ENCODE measurements around the gene IFIT5. TPM values are rescaled to one million over a fixed set of nuclear protein-coding genes. Genes with fewer than 3 reads are reported as not detected.
"Not testable (repeated sequence)": the region's sequence is repeated elsewhere in the genome, so short reads cannot be mapped to it uniquely, and the experiment has no call there.

IFIT5 gene
- total and polyA plus RNA-seq, 4 donors, result 13.3 to 19.0 (median 16.4) TPM

DNA sequence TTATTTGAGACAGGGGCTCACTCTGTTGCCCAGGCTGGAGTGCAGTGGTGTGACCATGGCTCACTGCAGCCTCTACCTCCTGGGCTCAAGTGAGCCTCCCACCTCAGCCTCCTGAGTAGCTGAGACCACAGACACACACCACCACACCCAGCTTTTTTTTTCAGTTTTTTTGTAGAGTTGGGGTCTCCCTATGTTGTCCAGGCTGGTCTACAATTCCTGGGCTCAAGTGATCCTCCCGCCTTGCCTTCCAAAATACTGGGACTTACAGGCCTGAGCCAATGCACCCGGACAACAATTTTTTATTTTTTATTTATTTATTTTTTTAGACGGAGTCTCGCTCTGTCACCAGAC lies 23.2 kb upstream of the IFIT5 start:
- H3K4me1 ChIP-seq (ENCODE audit: control insufficient read depth in 1 of 2, insufficient read depth in 2 of 2, low read length in 2 of 2); intact Hi-C loops (cut with DNase I); H3K27ac ChIP-seq (ENCODE audit: low read depth in 1 of 2, low read length in 2 of 2); H3K27me3 ChIP-seq (ENCODE audit: control insufficient read depth in 1 of 2, insufficient read depth in 2 of 2, low read length in 1 of 2); H3K9me3 ChIP-seq (ENCODE audit: control insufficient read depth, low read length); DNase-seq; H3K36me3 ChIP-seq (ENCODE audit: control insufficient read depth in 1 of 2, insufficient read depth in 2 of 2, low read length in 1 of 2); H3K4me3 ChIP-seq (ENCODE audit: low read length in 2 of 2); ATAC-seq (ENCODE audit: low FRiP score): not testable (repeated sequence)
- 91 to 94% methylated on average over 4 of the region's 4 CpGs for WGBS, 2 donors

GRCh38 chr10:89391907-89392756 lies 22.2 kb upstream of the IFIT5 start, which contains the start of gene IFIT1:
Gene IFIT1, plus strand, starts transcription at chr10:89392623. Its CDS starts 90 bp downstream, at chr10:89392713.
- WGBS, 2 donors, result 0% methylated on average over 8 of the region's 8 CpGs
- peak within 1 kb of the TSS; percentile 90 to 98 for H3K4me3 ChIP-seq (ENCODE audit: low read length in 2 of 2)
- intact Hi-C loops (cut with DNase I), result no loop called here
- H3K27me3 ChIP-seq (ENCODE audit: control insufficient read depth in 1 of 2, insufficient read depth in 2 of 2, low read length in 1 of 2), result no peaks in the 10 kb centered on the region
- H3K9me3 ChIP-seq (ENCODE audit: control insufficient read depth, low read length), result no peaks in the 10 kb centered on the region
- ATAC-seq (ENCODE audit: low FRiP score) (peak; percentile 94), DNase-seq (no peak)
- no peaks in the 10 kb centered on the region for H3K36me3 ChIP-seq (ENCODE audit: control insufficient read depth in 1 of 2, insufficient read depth in 2 of 2, low read length in 1 of 2)
- peaks cover 1 to 3% of the 10 kb centered on the region in 2 donors for H3K4me1 ChIP-seq (ENCODE audit: control insufficient read depth in 1 of 2, insufficient read depth in 2 of 2, low read length in 2 of 2)
- H3K27ac ChIP-seq (ENCODE audit: low read depth in 1 of 2, low read length in 2 of 2), result peak within 1 kb of the TSS; percentile 67 to 71

DNA sequence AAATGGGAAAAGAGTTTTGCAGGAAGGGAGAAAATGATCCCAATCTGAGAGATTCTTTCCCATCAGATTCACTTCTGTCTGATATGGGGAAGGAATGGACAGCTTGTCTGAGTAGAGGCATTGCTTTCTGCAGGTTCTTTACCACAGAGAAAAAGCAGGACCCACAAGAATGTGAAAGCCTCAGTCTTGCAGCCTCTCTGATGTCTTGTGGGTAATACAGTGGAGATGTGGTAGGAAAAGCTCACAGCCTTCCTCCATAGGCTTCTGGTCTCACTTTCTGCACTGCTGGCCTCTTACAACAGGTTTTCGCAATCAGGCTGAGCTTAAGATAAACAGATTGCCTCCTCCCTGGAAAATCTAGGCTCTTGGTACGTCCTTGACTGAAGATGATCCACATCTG lies 21.4 kb upstream of the IFIT5 start:
- Histone ChIP-seq H3K4me3 (ENCODE audit: low read length in 2 of 2) (peak overlapping the region; percentile 90 to 98), H3K27ac (ENCODE audit: low read depth in 1 of 2, low read length in 2 of 2) (peak overlapping the region; percentile 67 to 71), H3K4me1 (ENCODE audit: control insufficient read depth in 1 of 2, insufficient read depth in 2 of 2, low read length in 2 of 2) (peaks cover 1 to 3% of the 10 kb centered on the region in 2 donors), H3K27me3 (ENCODE audit: control insufficient read depth in 1 of 2, insufficient read depth in 2 of 2, low read length in 1 of 2) (no peaks in the 10 kb centered on the region), H3K9me3 (ENCODE audit: control insufficient read depth, low read length) (no peaks in the 10 kb centered on the region), H3K36me3 (ENCODE audit: control insufficient read depth in 1 of 2, insufficient read depth in 2 of 2, low read length in 1 of 2) (no peaks in the 10 kb centered on the region)
- peak; percentile 81 for ATAC-seq (ENCODE audit: low FRiP score)
- WGBS, 2 donors, result 2 to 6% methylated on average over 2 of the region's 2 CpGs
- intact Hi-C loops (cut with DNase I), result no loop called here
- no peak for DNase-seq

- H3K4me3 ChIP-seq (ENCODE audit: low read length in 2 of 2), result no peak overlapping the region
- DNase-seq (no peak), ATAC-seq (ENCODE audit: low FRiP score) (no peak)
- H3K36me3 ChIP-seq (ENCODE audit: control insufficient read depth in 1 of 2, insufficient read depth in 2 of 2, low read length in 1 of 2), result no peaks in the 10 kb centered on the region
- no peaks in the 10 kb centered on the region for H3K9me3 ChIP-seq (ENCODE audit: control insufficient read depth, low read length)
- H3K27ac ChIP-seq (ENCODE audit: low read depth in 1 of 2, low read length in 2 of 2), result no peak overlapping the region
- intact Hi-C loops (cut with DNase I), result no loop called here
- 58% methylated on average over 3 of the region's 3 CpGs for WGBS, 2 donors
- no peaks in the 10 kb centered on the region for H3K27me3 ChIP-seq (ENCODE audit: control insufficient read depth in 1 of 2, insufficient read depth in 2 of 2, low read length in 1 of 2)
- H3K4me1 ChIP-seq (ENCODE audit: control insufficient read depth in 1 of 2, insufficient read depth in 2 of 2, low read length in 2 of 2), result peaks cover 1 to 3% of the 10 kb centered on the region in 2 donors
Observed at GRCh38 chr10:89393898-89394297, 20.5 kb upstream of the IFIT5 start.

GRCh38 chr10:89395141-89395540 lies 19.2 kb upstream of the IFIT5 start:
- Histone ChIP-seq H3K27ac (ENCODE audit: low read depth in 1 of 2, low read length in 2 of 2) (no peak overlapping the region), H3K9me3 (ENCODE audit: control insufficient read depth, low read length) (no peaks in the 10 kb centered on the region), H3K36me3 (ENCODE audit: control insufficient read depth in 1 of 2, insufficient read depth in 2 of 2, low read length in 1 of 2) (no peaks in the 10 kb centered on the region), H3K4me1 (ENCODE audit: control insufficient read depth in 1 of 2, insufficient read depth in 2 of 2, low read length in 2 of 2) (peaks cover 1 to 3% of the 10 kb centered on the region in 2 donors), H3K4me3 (ENCODE audit: low read length in 2 of 2) (no peak overlapping the region), H3K27me3 (ENCODE audit: control insufficient read depth in 1 of 2, insufficient read depth in 2 of 2, low read length in 1 of 2) (no peaks in the 10 kb centered on the region)
- ATAC-seq (ENCODE audit: low FRiP score) (no peak), DNase-seq (no peak)
- WGBS, 2 donors, result 96 to 97% methylated on average over 2 of the region's 2 CpGs
- intact Hi-C loops (cut with DNase I), result no loop called here

DNA sequence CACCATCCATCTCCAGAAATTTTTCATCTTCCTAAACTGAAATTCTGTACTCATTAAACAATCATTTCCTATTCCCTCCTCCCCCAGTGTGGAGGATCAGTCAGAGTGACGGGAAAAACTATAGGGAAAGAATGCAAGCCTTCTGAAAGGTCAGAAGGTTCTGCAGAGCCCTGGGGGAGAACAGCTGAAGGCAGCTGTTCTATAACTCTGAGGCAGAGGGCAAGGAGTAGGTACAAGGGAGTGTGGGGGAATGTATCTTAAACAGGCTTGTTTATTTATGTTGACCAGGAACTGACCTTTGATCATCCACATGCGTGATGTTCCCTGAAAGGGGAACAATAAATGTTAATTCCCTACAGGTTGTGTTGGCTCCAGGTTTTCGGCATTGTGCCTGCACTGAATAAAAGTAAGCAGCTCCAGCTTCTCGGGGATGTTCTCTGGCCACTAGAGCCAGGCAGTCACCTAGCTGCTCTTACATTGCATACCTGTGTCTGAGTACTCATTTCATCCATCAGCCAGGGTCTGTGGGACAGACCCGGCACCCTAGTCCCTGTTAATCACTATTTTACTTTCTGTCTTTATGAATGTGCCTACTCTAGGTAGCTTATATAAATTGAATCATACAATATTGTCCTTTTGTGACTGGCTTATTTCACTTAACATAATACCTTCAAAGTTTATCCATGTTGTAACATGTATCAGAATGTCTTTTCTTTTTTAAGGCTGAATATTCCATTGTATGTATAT lies 16.2 kb upstream of the IFIT5 start:
- H3K36me3 ChIP-seq (ENCODE audit: control insufficient read depth in 1 of 2, insufficient read depth in 2 of 2, low read length in 1 of 2), result no peaks in the 10 kb centered on the region
- H3K27me3 ChIP-seq (ENCODE audit: control insufficient read depth in 1 of 2, insufficient read depth in 2 of 2, low read length in 1 of 2), result no peaks in the 10 kb centered on the region
- H3K9me3 ChIP-seq (ENCODE audit: control insufficient read depth, low read length), result no peaks in the 10 kb centered on the region
- H3K27ac ChIP-seq (ENCODE audit: low read depth in 1 of 2, low read length in 2 of 2), result no peak overlapping the region
- 94 to 95% methylated on average over 5 of the region's 5 CpGs for WGBS, 2 donors
- no peak for ATAC-seq (ENCODE audit: low FRiP score)
- no peak overlapping the region for H3K4me3 ChIP-seq (ENCODE audit: low read length in 2 of 2)
- intact Hi-C loops (cut with DNase I), result no loop called here
- DNase-seq, result no peak
- H3K4me1 ChIP-seq (ENCODE audit: control insufficient read depth in 1 of 2, insufficient read depth in 2 of 2, low read length in 2 of 2), result peaks cover 1 to 3% of the 10 kb centered on the region in 2 donors

GRCh38 chr10:89399956-89400355 lies 14.4 kb upstream of the IFIT5 start:
- Histone ChIP-seq H3K27ac (ENCODE audit: low read depth in 1 of 2, low read length in 2 of 2) (no peak overlapping the region), H3K4me1 (ENCODE audit: control insufficient read depth in 1 of 2, insufficient read depth in 2 of 2, low read length in 2 of 2) (no peaks in the 10 kb centered on the region), H3K4me3 (ENCODE audit: low read length in 2 of 2) (no peak overlapping the region), H3K36me3 (ENCODE audit: control insufficient read depth in 1 of 2, insufficient read depth in 2 of 2, low read length in 1 of 2) (no peaks in the 10 kb centered on the region), H3K9me3 (ENCODE audit: control insufficient read depth, low read length) (no peaks in the 10 kb centered on the region), H3K27me3 (ENCODE audit: control insufficient read depth in 1 of 2, insufficient read depth in 2 of 2, low read length in 1 of 2) (no peaks in the 10 kb centered on the region)
- no peak for DNase-seq
- intact Hi-C loops (cut with DNase I), result no loop called here
- WGBS, 2 donors, result 87 to 93% methylated on average over 1 of the region's 1 CpG
- ATAC-seq (ENCODE audit: low FRiP score), result no peak

GRCh38 chr10:89403043-89403442 lies 11.3 kb upstream of the IFIT5 start:
- DNase-seq, result no peak
- Histone ChIP-seq H3K4me3 (ENCODE audit: low read length in 2 of 2) (no peak overlapping the region), H3K27me3 (ENCODE audit: control insufficient read depth in 1 of 2, insufficient read depth in 2 of 2, low read length in 1 of 2) (no peaks in the 10 kb centered on the region), H3K4me1 (ENCODE audit: control insufficient read depth in 1 of 2, insufficient read depth in 2 of 2, low read length in 2 of 2) (no peaks in the 10 kb centered on the region), H3K36me3 (ENCODE audit: control insufficient read depth in 1 of 2, insufficient read depth in 2 of 2, low read length in 1 of 2) (peaks cover 0 to 2% of the 10 kb centered on the region in 2 donors), H3K9me3 (ENCODE audit: control insufficient read depth, low read length) (peaks cover 2% of the 10 kb centered on the region), H3K27ac (ENCODE audit: low read depth in 1 of 2, low read length in 2 of 2) (no peak overlapping the region)
- intact Hi-C loops (cut with DNase I), result no loop called here
- ATAC-seq (ENCODE audit: low FRiP score), result no peak
- WGBS, 2 donors, result 93 to 100% methylated on average over 2 of the region's 2 CpGs
